Type B pancreatic cell (in vitro differentiated cells): ENCODE results near the gene OSM. TPM values are rescaled to one million over a fixed set of nuclear protein-coding genes. Genes with fewer than 3 reads are reported as not detected.

Experiments
- DNase-seq: peaks from one replicate; pipeline ENCODE4 v3.0.0; 2021; ENCODE audit warnings: mixed read lengths; ENCODE audit not compliant: unreplicated experiment; ENCODE audit errors: extremely low spot score
- H3K27ac Mint-ChIP-seq: 2 replicates; pipeline ENCODE4 v1.8.0; 2021; ENCODE audit warnings: mild to moderate bottlenecking, mixed read lengths
- H3K27me3 Mint-ChIP-seq: 2 replicates; pipeline ENCODE4 v1.8.0; 2021; ENCODE audit warnings: mixed read lengths
- H3K36me3 Mint-ChIP-seq: 2 replicates; pipeline ENCODE4 v1.8.0; 2021; ENCODE audit warnings: mixed read lengths
- H3K4me1 Mint-ChIP-seq: one replicate; pipeline ENCODE4 v1.8.0; 2021; ENCODE audit warnings: mixed read lengths; ENCODE audit not compliant: unreplicated experiment
- H3K4me3 Mint-ChIP-seq: 2 replicates; pipeline ENCODE4 v1.8.0; 2021; ENCODE audit warnings: mild to moderate bottlenecking, mixed read lengths
- H3K9me3 Mint-ChIP-seq: 2 replicates; pipeline ENCODE4 v1.8.0; 2021; ENCODE audit warnings: mixed read lengths
- CTCF ChIP-seq: fragments of 200-600 bp; sonication (generic); conservative IDR thresholded peaks from 2 replicates; pipeline ENCODE4 v1.5.0; 2021; ENCODE audit warnings: antibody characterized with exemption, mild to moderate bottlenecking
- total RNA-seq: library from RNA; stranded (reverse); gene quantifications from 2 replicates; pipeline ENCODE4 v1.2.1, GENCODE V29; 2021; ENCODE audit warnings: low replicate concordance

OSM gene
- total RNA-seq, 1 donor from 2014 or later: not detected

GRCh38 chr22:30285176-30285845 lies 18.7 kb upstream of the OSM start:
- TF ChIP-seq CTCF: no peak
- Mint-ChIP-seq H3K9me3 (no peaks in the 10 kb centered on the region), H3K36me3 (no peaks in the 10 kb centered on the region), H3K27me3 (no peaks in the 10 kb centered on the region), H3K4me1 (peaks cover 9% of the 10 kb centered on the region), H3K27ac (no peak overlapping the region), H3K4me3 (no peak overlapping the region)
- DNase-seq: no peak

GRCh38 chr22:30284666-30285065 lies 18.0 kb upstream of the OSM start:
- Mint-ChIP-seq H3K4me3 (no peak overlapping the region), H3K27me3 (no peaks in the 10 kb centered on the region), H3K9me3 (no peaks in the 10 kb centered on the region), H3K4me1 (peaks cover 5% of the 10 kb centered on the region), H3K36me3 (no peaks in the 10 kb centered on the region), H3K27ac (no peak overlapping the region)
- DNase-seq: no peak
- no peak for TF ChIP-seq CTCF

DNA sequence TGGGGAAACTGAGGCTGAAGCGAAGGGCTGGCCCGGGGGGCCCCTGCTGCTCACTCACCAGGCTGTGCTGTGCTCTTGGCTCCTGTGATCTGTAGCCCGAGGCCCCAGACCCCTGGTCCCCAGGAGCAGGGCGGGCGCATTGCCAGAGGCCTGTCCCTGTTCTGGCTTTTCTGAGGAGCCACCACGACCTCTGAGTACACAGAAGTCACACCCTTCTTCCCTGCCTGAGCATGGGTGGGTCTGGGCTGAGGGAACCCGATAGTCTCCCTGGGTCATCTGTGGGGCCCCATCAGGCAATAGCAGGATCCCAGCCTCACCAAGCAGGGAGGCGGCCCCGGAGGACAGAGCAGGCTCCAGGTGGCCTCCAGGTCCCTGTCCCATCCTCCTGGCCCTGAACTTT lies 17.5 kb upstream of the OSM start:
- DNase-seq: no peak
- TF ChIP-seq CTCF: no peak
- H3K27ac Mint-ChIP-seq: no peak overlapping the region
- no peaks in the 10 kb centered on the region for H3K9me3 Mint-ChIP-seq
- H3K27me3 Mint-ChIP-seq: no peaks in the 10 kb centered on the region
- peaks cover 5% of the 10 kb centered on the region for H3K4me1 Mint-ChIP-seq
- H3K36me3 Mint-ChIP-seq: no peaks in the 10 kb centered on the region
- no peak overlapping the region for H3K4me3 Mint-ChIP-seq

- no peak overlapping the region for H3K4me3 Mint-ChIP-seq
- no peak for TF ChIP-seq CTCF
- no peak overlapping the region for H3K27ac Mint-ChIP-seq
- peaks cover 6% of the 10 kb centered on the region for H3K4me1 Mint-ChIP-seq
- no peaks in the 10 kb centered on the region for H3K36me3 Mint-ChIP-seq
- DNase-seq: no peak
- no peaks in the 10 kb centered on the region for H3K27me3 Mint-ChIP-seq
- H3K9me3 Mint-ChIP-seq: no peaks in the 10 kb centered on the region
These were observed 16.7 kb upstream of the OSM start for GRCh38 chr22:30283342-30283741.

GRCh38 chr22:30282616-30283046 lies 16.0 kb upstream of the OSM start:
- H3K27me3 Mint-ChIP-seq: no peaks in the 10 kb centered on the region
- H3K27ac Mint-ChIP-seq: no peak overlapping the region
- H3K9me3 Mint-ChIP-seq: no peaks in the 10 kb centered on the region
- H3K36me3 Mint-ChIP-seq: no peaks in the 10 kb centered on the region
- peaks cover 8% of the 10 kb centered on the region for H3K4me1 Mint-ChIP-seq
- DNase-seq: no peak
- no peak for TF ChIP-seq CTCF
- no peak overlapping the region for H3K4me3 Mint-ChIP-seq
